ENCODE data around the gene RNF169. TPM values are rescaled to one million over a fixed set of nuclear protein-coding genes. Genes with fewer than 3 reads are reported as not detected.
"Not testable (repeated sequence)": the region's sequence is repeated elsewhere in the genome, so short reads cannot be mapped to it uniquely, and the experiment has no call there.

The RNF169 gene
- polyA plus RNA-seq, 1 experiment, result 4.5 TPM

GRCh38 chr11:74819400-74819799 lies 70.8 kb downstream of the RNF169 start:
- Histone ChIP-seq H3K27me3 (ENCODE audit: control insufficient read depth, insufficient read depth, low read length) (no peaks in the 10 kb centered on the region), H3K36me3 (ENCODE audit: control insufficient read depth, insufficient read depth, low read length) (peaks cover 2% of the 10 kb centered on the region; the same call in 1 of the 2 replicates), H3K4me3 (ENCODE audit: low read depth, low read length) (no peak overlapping the region)
- no peak for DNase-seq (ENCODE audit: low read depth)
- ChIA-PET CTCF (interaction anchor here (1.0 to 2.1 kb wide), 2 partner anchors 80 to 203 kb away, joined by 3 to 7 read pairs; no protein-coding TSS in a partner anchor), POLR2A (no interaction called here)
- no peak for TF ChIP-seq CTCF (IDR thresholded peaks at IDR 0.05; ENCODE audit: insufficient read depth, low read depth, low read length)

DNA sequence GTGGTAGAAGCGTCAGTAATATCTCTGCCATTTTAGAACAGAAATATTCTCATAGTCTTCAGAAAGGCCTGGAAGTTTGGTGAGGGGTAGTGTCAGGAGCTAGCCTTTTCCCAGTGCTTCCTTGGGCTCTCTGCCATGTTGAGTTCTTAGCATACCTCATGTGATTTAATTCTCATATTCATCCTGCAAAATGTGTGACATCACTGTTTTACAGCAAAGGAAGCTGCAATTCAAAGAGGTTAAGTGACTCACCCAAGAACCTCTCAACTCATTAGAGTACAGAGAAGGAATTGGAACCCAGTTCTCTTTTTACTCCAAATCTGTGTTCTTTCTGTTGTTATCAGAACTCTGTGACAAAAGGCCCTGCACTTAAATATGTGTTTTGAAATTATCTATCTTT lies 72.1 kb downstream of the RNF169 start:
- Histone ChIP-seq H3K36me3 (ENCODE audit: control insufficient read depth, insufficient read depth, low read length) (peaks cover 2% of the 10 kb centered on the region; the same call in 1 of the 2 replicates), H3K4me3 (ENCODE audit: low read depth, low read length) (no peak overlapping the region), H3K27me3 (ENCODE audit: control insufficient read depth, insufficient read depth, low read length) (no peaks in the 10 kb centered on the region)
- TF ChIP-seq CTCF (IDR thresholded peaks at IDR 0.05; ENCODE audit: insufficient read depth, low read depth, low read length), result no peak
- ChIA-PET POLR2A (interaction anchor here (0.5 kb wide), 1 partner anchor 12 kb away, joined by 3 read pairs; no protein-coding TSS in a partner anchor), CTCF (interaction anchor here (2.1 kb wide), 1 partner anchor 81 kb away, joined by 7 read pairs; no protein-coding TSS in a partner anchor)
- DNase-seq (ENCODE audit: low read depth), result peak; percentile 74

GRCh38 chr11:74822170-74822569 lies 73.5 kb downstream of the RNF169 start:
- H3K36me3 ChIP-seq (ENCODE audit: control insufficient read depth, insufficient read depth, low read length), result peaks cover 2% of the 10 kb centered on the region; the same call in 1 of the 2 replicates
- H3K4me3 ChIP-seq (ENCODE audit: low read depth, low read length), result no peak overlapping the region
- no peaks in the 10 kb centered on the region for H3K27me3 ChIP-seq (ENCODE audit: control insufficient read depth, insufficient read depth, low read length)
- ChIA-PET POLR2A (no interaction called here), CTCF (interaction anchor here (0.6 kb wide), 1 partner anchor 568 kb away, joined by 3 read pairs; no protein-coding TSS in a partner anchor)
- TF ChIP-seq CTCF (IDR thresholded peaks at IDR 0.05; ENCODE audit: insufficient read depth, low read depth, low read length), result no peak
- peak; percentile 19 for DNase-seq (ENCODE audit: low read depth)

- TF ChIP-seq CTCF (IDR thresholded peaks at IDR 0.05; ENCODE audit: insufficient read depth, low read depth, low read length), result no peak
- ChIA-PET POLR2A (interaction anchor here (0.6 kb wide), 1 partner anchor 232 kb away, joined by 5 read pairs; the partner anchor contains the start of gene POLD3), CTCF (no interaction called here)
- Histone ChIP-seq H3K36me3 (ENCODE audit: control insufficient read depth, insufficient read depth, low read length) (no peaks in the 10 kb centered on the region), H3K27me3 (ENCODE audit: control insufficient read depth, insufficient read depth, low read length) (no peaks in the 10 kb centered on the region), H3K4me3 (ENCODE audit: low read depth, low read length) (no peak overlapping the region)
- DNase-seq (ENCODE audit: low read depth), result no peak
Observed at GRCh38 chr11:74824285-74824982, 75.8 kb downstream of the RNF169 start.

GRCh38 chr11:74825596-74825995 lies 76.9 kb downstream of the RNF169 start:
- DNase-seq (ENCODE audit: low read depth); H3K27me3 ChIP-seq (ENCODE audit: control insufficient read depth, insufficient read depth, low read length); POLR2A ChIA-PET; H3K4me3 ChIP-seq (ENCODE audit: low read depth, low read length); CTCF ChIA-PET; H3K36me3 ChIP-seq (ENCODE audit: control insufficient read depth, insufficient read depth, low read length): not testable (repeated sequence)

Data from BJ (cell line).